ENCODE data around the gene SCGB3A1. TPM values are rescaled to one million over a fixed set of nuclear protein-coding genes. Genes with fewer than 3 reads are reported as not detected.

Gene SCGB3A1
- total and polyA plus RNA-seq, 9 of the 15 experiments (the other 6 are each of a cell fraction or from before 2014, with no cell fraction given) = 0.33 TPM; not detected in 8

- no peak for DNase-seq (ENCODE audit: extremely low read depth in 1 of 4, low spot score in 3 of 4)
- Histone ChIP-seq H3K27me3 (ENCODE audit: control insufficient read depth in 2 of 2, insufficient read depth in 2 of 2, low read length in 2 of 2) (peaks cover 13 to 67% of the 10 kb centered on the region in 2 experiments), H2AFZ (ENCODE audit: low read depth, low read length) (no peak overlapping the region), H3K9ac (ENCODE audit: insufficient read depth in 1 of 2, low read depth in 2 of 2, low read length in 2 of 2) (no peak overlapping the region), H3K27ac (ENCODE audit: extremely low read depth, low read depth, low read length) (no peak overlapping the region), H3K9me1 (ENCODE audit: control insufficient read depth, insufficient read depth, low read length) (no peaks in the 10 kb centered on the region), H3K4me1 (replicated peaks in 1 of 2; ENCODE audit: control insufficient read depth in 2 of 2, insufficient read depth in 2 of 2, low read length in 2 of 2) (peaks cover 0 to 51% of the 10 kb centered on the region in 2 experiments; a peak in 2 of 5 replicates), H3K4me2 (ENCODE audit: insufficient read depth, low read length) (no peak overlapping the region), H3K36me3 (ENCODE audit: control insufficient read depth, insufficient read depth, low read length) (no peaks in the 10 kb centered on the region), H3K79me2 (ENCODE audit: control insufficient read depth, insufficient read depth, low read length) (no peaks in the 10 kb centered on the region), H3K4me3 (no peak overlapping the region), H3K9me3 (replicated peaks; ENCODE audit: control insufficient read depth, insufficient read depth, low read depth, low read length) (no peaks in the 10 kb centered on the region), H4K20me1 (replicated peaks; ENCODE audit: control insufficient read depth, insufficient read depth, low read length) (peaks cover 3% of the 10 kb centered on the region; the same call in 1 of the 2 replicates)
- intact Hi-C loops (cut with micrococcal nuclease) = no loop called here
- no TSS peak for BruUV-seq (replicated peaks)
- POLR2A ChIA-PET = no interaction called here
- TF ChIP-seq POLR3G (IDR thresholded peaks at IDR 0.05; ENCODE audit: extremely low read depth, insufficient read length, insufficient replicate concordance) (no peak), ZNF184 (CRISPR knock-in tag; IDR thresholded peaks at IDR 0.05) (no peak), ZNF197 (CRISPR knock-in tag; IDR thresholded peaks at IDR 0.05; ENCODE audit: low read depth) (no peak), SIN3A (IDR thresholded peaks at IDR 0.05; ENCODE audit: borderline replicate concordance in 2 of 2, control insufficient read depth in 1 of 2, low read depth in 2 of 2, low read length in 2 of 2) (no peak), ZNF740 (CRISPR knock-in tag; IDR thresholded peaks at IDR 0.05) (peak; percentile 47; the same call in 1 of the 2 replicates), ZNF740 (tag; IDR thresholded peaks at IDR 0.05) (0 out of 4 replicates have a peak, but pooled peaks of 1 of the 2 experiments have one; percentile 26), MLLT1 (IDR thresholded peaks at IDR 0.05) (no peak), E2F8 (IDR thresholded peaks at IDR 0.05; ENCODE audit: low read depth, partially characterized antibody) (no peak), DMBX1 (CRISPR knock-in tag; IDR thresholded peaks at IDR 0.05; ENCODE audit: borderline replicate concordance) (no peak), NFIC (IDR thresholded peaks at IDR 0.05) (peak; percentile 89), KLF6 (CRISPR knock-in tag; IDR thresholded peaks at IDR 0.05; ENCODE audit: borderline replicate concordance) (no peak), NFE2L1 (tag; IDR thresholded peaks at IDR 0.05; ENCODE audit: borderline replicate concordance, low read depth) (no peak), SIX5 (IDR thresholded peaks at IDR 0.05; ENCODE audit: borderline replicate concordance in 1 of 2, insufficient read depth in 1 of 2, low read depth in 1 of 2, low read length in 2 of 2) (no peak), MECOM (CRISPR knock-in tag; IDR thresholded peaks at IDR 0.05) (no peak), ESRRA (IDR thresholded peaks at IDR 0.05; ENCODE audit: borderline replicate concordance, low read depth) (no peak), XRCC3 (IDR thresholded peaks at IDR 0.05) (no peak), ILK (tag; IDR thresholded peaks at IDR 0.05; ENCODE audit: borderline replicate concordance, low read depth) (no peak), FUS (optimal IDR thresholded peaks at IDR 0.05; ENCODE audit: low read depth, low read length) (no peak)
- no peak for FAIRE-seq
- in situ Hi-C loops (cut with MboI) = no loop called here
- 30% methylated on average over 5 of the region's 5 CpGs for WGBS (ENCODE audit: insufficient coverage, low coverage, missing lambda C conversion rate)
- CTCF ChIA-PET (ENCODE audit: low intra/inter-chr PET ratio) = no interaction called here
- 0 out of 3 replicates have a peak, but pooled peaks have one; percentile 7 for ATAC-seq
Measured at GRCh38 chr5:180624587-180624986, 33.3 kb upstream of the SCGB3A1 start.
